ENCODE measurements around the gene CCDC159.
"Not testable (repeated sequence)": the region's sequence is repeated elsewhere in the genome, so short reads cannot be mapped to it uniquely, and the experiment has no call there.

CCDC159 gene

DNA sequence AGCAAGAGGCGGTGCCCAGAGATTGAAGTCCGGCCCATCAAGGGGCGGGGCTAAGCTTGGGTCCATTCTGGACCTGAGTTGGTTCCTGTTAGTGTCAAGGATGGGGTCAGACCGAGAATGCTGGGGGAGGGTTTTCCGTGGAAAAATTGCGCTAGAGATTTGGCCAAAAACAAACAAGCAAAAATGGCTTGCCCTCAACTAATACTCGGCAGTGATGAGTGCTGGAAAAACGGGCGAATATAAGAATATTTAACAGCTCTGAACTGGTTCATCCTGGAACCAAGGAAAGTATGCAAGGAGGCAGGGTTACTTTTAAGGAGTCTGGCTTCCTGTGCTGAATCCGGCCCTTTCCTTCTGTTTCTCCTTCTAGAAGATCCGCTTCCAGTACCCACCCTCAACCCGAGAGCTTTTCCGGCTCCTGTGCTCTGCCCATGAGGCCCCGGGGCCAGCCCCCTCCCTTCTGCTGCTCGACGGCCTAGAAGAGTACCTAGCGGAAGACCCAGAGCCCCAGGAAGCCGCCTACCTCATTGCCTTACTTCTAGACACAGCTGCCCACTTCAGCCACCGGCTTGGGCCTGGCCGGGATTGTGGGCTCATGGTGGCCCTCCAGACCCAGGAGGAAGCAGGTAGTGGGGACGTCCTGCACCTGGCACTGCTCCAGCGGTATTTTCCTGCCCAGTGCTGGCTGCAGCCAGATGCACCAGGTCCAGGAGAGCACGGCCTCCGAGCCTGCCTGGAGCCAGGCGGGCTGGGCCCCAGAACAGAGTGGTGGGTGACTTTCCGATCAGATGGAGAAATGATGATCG is 29.0 kb downstream of the CCDC159 start:
- peaks cover 7% of the 10 kb centered on the region for H3K4me1 ChIP-seq (ENCODE audit: control insufficient read depth, low read depth, low read length)
- H3K4me3 ChIP-seq (ENCODE audit: low read length), result peak overlapping the region; percentile 95
- no peaks in the 10 kb centered on the region for H3K36me3 ChIP-seq (ENCODE audit: control insufficient read depth, low read depth, low read length)
- H3K9me3 ChIP-seq (ENCODE audit: control insufficient read depth, low read depth, low read length), result no peaks in the 10 kb centered on the region
- no peaks in the 10 kb centered on the region for H3K27me3 ChIP-seq (ENCODE audit: control insufficient read depth, insufficient read depth, low read length)
- H3K9ac ChIP-seq (ENCODE audit: low read length), result peak overlapping the region; percentile 45
- H3K27ac ChIP-seq (ENCODE audit: low read length), result no peak overlapping the region

DNA sequence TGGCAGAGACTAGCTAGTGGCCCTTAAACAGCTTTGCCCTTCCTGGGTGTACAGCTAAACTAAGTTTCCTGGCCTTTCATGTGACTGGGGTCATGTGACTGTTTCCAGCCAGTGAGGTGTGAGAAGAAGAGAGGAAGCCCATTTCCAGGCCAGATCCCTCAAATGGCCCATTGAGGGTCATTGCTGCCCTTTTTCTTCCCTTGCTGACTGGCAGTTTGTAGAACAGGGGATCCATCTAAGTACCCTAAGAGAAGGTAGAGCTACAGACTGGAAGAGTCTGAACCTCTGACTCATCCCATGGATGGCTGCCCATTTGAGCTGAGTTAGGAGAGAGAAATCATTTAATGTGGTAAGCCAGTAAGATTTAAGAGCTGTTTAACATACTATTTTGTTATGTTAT is 30.9 kb downstream of the CCDC159 start:
- H3K4me1 ChIP-seq (ENCODE audit: control insufficient read depth, low read depth, low read length), result peaks cover 7% of the 10 kb centered on the region
- H3K9me3 ChIP-seq (ENCODE audit: control insufficient read depth, low read depth, low read length), result no peaks in the 10 kb centered on the region
- no peaks in the 10 kb centered on the region for H3K36me3 ChIP-seq (ENCODE audit: control insufficient read depth, low read depth, low read length)
- H3K27me3 ChIP-seq (ENCODE audit: control insufficient read depth, insufficient read depth, low read length), result peaks cover 5% of the 10 kb centered on the region
- H3K4me3 ChIP-seq (ENCODE audit: low read length), result no peak overlapping the region
- no peak overlapping the region for H3K9ac ChIP-seq (ENCODE audit: low read length)
- H3K27ac ChIP-seq (ENCODE audit: low read length), result no peak overlapping the region

DNA sequence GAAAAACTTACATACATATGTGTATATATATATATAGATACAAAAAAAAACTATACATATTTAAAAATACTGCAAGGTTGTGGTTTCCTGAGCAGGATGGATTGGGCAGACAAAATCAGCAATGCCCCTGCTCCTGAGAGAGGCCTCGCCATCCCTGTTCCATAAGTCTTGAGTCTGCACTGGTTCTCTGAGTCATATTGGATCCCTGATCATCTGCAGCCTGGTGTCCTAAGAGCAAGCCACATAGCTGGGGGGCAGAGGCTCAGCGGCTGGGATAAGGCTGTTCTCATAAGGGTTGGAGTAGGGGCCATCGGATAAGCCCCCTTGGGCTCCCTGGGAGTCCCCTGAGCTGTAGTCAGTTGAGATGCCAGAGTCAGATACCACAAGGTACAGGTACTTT is 31.4 kb downstream of the CCDC159 start:
- H3K4me3 ChIP-seq (ENCODE audit: low read length), result no peak overlapping the region
- H3K4me1 ChIP-seq (ENCODE audit: control insufficient read depth, low read depth, low read length), result peaks cover 7% of the 10 kb centered on the region
- peaks cover 10% of the 10 kb centered on the region for H3K27me3 ChIP-seq (ENCODE audit: control insufficient read depth, insufficient read depth, low read length)
- no peaks in the 10 kb centered on the region for H3K9me3 ChIP-seq (ENCODE audit: control insufficient read depth, low read depth, low read length)
- H3K36me3 ChIP-seq (ENCODE audit: control insufficient read depth, low read depth, low read length), result no peaks in the 10 kb centered on the region
- no peak overlapping the region for H3K9ac ChIP-seq (ENCODE audit: low read length)
- H3K27ac ChIP-seq (ENCODE audit: low read length), result no peak overlapping the region

DNA sequence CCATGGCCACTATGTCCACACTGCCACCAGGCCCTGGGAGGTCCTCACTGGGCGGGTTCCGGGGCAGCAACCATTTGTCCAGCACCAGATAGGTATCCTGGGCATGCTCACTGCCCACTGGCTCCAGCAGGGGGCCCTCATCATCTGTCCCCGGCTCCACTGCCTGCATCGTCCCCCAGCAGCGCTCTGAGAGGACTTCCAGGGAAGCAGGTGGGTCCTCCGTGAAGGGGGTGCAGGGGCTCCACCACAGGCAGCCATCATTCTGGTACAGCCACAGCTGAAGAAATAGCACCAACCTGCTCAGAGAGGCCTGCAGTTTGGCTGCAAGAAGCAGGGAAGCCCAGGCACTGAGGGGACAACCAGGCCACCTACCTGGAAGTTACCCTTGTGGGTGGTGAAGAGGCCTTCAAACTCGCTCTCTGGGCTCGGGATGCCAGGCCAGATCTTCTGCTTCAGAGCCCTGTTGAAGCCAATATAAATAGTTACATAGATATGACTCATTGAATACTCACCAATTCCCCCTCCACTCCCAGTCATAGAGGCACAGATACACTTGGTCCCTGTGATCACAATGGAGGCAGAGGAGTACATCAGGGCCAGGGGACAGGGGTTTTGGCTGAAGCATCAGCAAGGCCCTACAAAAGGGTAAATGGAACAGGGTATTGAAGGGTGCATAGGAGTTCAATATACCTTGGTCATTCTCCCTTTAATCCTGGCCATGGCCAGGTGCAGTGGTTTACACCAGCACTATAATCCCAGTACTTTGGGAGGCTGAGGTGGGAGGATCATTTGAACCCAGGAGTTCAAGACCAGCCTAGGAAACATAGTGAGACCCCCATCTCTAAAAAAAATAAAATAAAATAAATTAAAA is 32.2 kb downstream of the CCDC159 start:
- Histone ChIP-seq H3K27me3 (ENCODE audit: control insufficient read depth, insufficient read depth, low read length) (peaks cover 17% of the 10 kb centered on the region), H3K9me3 (ENCODE audit: control insufficient read depth, low read depth, low read length) (no peaks in the 10 kb centered on the region), H3K4me1 (ENCODE audit: control insufficient read depth, low read depth, low read length) (peaks cover 7% of the 10 kb centered on the region), H3K4me3 (ENCODE audit: low read length) (no peak overlapping the region), H3K27ac (ENCODE audit: low read length) (no peak overlapping the region), H3K9ac (ENCODE audit: low read length) (no peak overlapping the region), H3K36me3 (ENCODE audit: control insufficient read depth, low read depth, low read length) (no peaks in the 10 kb centered on the region)

DNA sequence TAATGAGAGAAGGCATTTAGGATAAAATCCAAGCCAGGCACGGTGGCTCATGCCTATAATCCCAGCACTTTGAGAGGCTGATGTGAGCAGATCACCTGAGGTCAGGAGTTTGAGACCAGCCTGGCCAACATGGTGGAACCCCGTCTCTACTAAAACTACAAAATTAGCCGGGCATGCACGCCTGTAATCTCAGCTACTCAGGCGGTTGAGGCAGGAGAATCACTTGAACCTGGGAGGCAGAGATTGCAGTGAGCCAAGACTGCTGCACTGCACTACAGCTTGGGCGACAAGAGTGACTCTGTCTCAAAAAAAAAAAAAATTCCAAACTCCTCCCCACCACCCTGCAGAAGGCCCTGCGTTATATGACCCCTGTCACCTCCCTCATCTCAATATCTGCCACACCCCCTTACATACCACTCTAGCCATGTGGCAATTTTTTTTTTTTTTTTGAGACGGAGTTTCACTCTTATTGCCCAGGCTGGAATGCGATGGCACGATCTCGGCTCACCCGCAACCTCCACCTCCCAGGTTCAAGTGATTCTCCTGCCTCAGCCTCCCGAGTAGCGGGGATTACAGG is 33.0 kb downstream of the CCDC159 start:
- H3K9me3 ChIP-seq (ENCODE audit: control insufficient read depth, low read depth, low read length); H3K27ac ChIP-seq (ENCODE audit: low read length); H3K4me1 ChIP-seq (ENCODE audit: control insufficient read depth, low read depth, low read length); H3K9ac ChIP-seq (ENCODE audit: low read length); H3K4me3 ChIP-seq (ENCODE audit: low read length); H3K36me3 ChIP-seq (ENCODE audit: control insufficient read depth, low read depth, low read length): not testable (repeated sequence)
- peaks cover 21% of the 10 kb centered on the region for H3K27me3 ChIP-seq (ENCODE audit: control insufficient read depth, insufficient read depth, low read length)

DNA sequence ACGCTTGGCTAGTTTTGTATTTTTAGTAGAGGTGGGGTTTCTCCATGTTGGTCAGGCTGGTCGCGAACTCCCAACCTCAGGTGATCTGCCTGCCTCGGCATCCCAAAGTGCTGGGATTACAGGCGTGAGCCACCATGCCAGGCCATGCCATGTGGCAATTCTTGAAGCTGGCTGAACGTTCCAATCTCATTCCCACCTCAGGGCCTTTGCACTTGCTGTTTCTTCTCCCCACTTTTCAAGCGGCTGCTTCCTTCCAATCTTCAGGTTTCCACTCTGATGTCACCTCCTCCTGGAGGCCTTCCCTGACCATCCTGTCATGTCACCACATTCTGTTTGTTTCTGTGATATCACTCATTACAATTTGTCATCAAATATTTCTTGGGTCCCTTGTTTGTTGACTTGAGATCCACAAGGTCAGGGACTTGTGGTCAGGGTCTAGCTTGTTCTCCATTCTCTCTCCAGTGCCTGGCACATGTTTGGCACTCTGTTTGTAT is 33.6 kb downstream of the CCDC159 start:
- Histone ChIP-seq H3K27ac (ENCODE audit: low read length) (no peak overlapping the region), H3K4me1 (ENCODE audit: control insufficient read depth, low read depth, low read length) (peaks cover 3% of the 10 kb centered on the region), H3K9ac (ENCODE audit: low read length) (no peak overlapping the region), H3K4me3 (ENCODE audit: low read length) (peak overlapping the region; percentile 77), H3K9me3 (ENCODE audit: control insufficient read depth, low read depth, low read length) (no peaks in the 10 kb centered on the region), H3K27me3 (ENCODE audit: control insufficient read depth, insufficient read depth, low read length) (peaks cover 21% of the 10 kb centered on the region), H3K36me3 (ENCODE audit: control insufficient read depth, low read depth, low read length) (no peaks in the 10 kb centered on the region)

DNA sequence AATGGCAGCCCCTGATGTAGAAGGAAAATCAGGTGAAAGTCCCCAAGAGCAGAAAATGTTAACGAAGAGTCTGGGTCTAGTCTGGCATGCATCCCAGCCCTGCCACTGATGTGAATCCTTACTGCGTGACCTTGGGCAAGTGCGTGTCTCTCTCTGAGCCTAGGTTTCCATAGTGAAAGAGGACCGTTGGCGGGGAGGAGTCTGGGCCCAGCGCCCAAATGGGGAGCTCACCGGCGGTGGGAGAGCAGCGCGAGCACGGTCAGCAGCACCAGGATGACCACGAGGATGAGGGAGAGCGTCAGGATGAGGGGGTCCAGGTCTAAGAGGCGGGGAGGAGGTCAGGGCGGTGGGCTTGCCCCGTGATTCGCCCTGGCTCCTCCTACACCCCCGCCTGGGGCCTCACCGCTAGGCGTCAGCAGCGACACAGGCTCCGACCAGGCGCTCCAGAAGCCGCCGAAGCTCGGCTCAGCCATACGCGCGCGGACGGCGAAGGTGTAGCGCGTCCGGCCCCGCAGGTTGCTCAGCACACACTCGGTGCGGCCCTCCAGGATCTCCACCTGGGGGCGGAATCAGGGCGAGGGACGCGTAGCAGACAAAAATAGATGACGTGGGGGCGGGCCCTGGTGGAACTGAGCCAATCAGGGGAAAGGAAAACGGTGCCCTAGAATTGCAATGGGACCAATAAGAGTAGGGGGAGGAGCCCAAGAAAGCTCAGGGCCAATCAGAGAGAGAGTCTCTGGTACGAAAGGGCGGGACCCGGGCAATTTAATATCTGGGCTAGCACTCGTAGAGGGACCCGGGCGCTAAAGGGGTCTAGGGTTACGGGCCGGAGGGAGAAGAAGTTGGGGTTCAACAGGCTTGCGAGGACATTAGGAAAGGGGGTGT is 34.6 kb downstream of the CCDC159 start:
- Histone ChIP-seq H3K9me3 (ENCODE audit: control insufficient read depth, low read depth, low read length) (no peaks in the 10 kb centered on the region), H3K9ac (ENCODE audit: low read length) (peak overlapping the region; percentile 67), H3K27ac (ENCODE audit: low read length) (no peak overlapping the region), H3K36me3 (ENCODE audit: control insufficient read depth, low read depth, low read length) (no peaks in the 10 kb centered on the region), H3K27me3 (ENCODE audit: control insufficient read depth, insufficient read depth, low read length) (peaks cover 21% of the 10 kb centered on the region), H3K4me3 (ENCODE audit: low read length) (peak overlapping the region; percentile 77), H3K4me1 (ENCODE audit: control insufficient read depth, low read depth, low read length) (peaks cover 3% of the 10 kb centered on the region)

DNA sequence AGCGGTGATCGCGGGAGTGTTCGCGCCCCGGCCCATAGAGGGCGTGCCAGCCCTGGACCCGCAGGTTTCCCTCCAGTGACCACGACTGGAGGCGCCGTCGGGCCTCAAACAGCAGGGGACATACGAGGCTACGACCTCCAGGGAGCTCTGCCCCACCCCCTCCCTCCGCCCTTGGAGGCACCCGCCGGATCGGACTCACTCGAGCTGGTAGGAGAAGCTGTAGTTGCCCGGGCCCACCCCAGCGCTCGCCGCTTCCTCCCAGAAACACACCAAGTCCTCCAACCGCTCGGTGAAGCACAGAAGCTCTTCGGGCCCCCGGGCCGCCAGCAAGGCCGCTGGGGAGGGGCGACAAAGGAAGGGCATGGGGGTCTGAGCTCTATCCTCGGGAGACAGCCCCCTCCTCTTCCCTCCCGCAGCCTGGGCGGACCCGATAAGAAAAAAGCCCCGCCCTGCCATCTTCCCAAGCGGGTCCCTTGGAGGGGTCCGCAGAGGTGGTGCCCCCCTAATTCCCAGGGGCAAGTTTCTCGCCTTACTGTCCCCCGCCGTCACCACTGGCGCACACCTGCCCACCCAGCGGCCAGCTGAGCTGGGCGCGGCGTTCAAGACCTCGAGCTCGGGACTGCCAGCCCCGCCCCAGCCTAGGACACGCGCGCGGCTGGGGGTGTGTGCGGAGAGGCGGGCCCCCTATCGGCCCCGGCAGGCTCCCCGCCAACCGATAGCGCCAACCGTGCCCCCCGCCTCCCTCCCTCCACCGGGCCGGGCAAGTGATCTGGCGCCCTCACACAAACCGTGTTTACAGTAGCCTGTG is 36.8 kb downstream of the CCDC159 start:
- peaks cover 21% of the 10 kb centered on the region for H3K27me3 ChIP-seq (ENCODE audit: control insufficient read depth, insufficient read depth, low read length)
- peaks cover 3% of the 10 kb centered on the region for H3K4me1 ChIP-seq (ENCODE audit: control insufficient read depth, low read depth, low read length)
- no peaks in the 10 kb centered on the region for H3K9me3 ChIP-seq (ENCODE audit: control insufficient read depth, low read depth, low read length)
- no peak overlapping the region for H3K9ac ChIP-seq (ENCODE audit: low read length)
- H3K27ac ChIP-seq (ENCODE audit: low read length), result no peak overlapping the region
- peak overlapping the region; percentile 63 for H3K4me3 ChIP-seq (ENCODE audit: low read length)
- H3K36me3 ChIP-seq (ENCODE audit: control insufficient read depth, low read depth, low read length), result no peaks in the 10 kb centered on the region

DNA sequence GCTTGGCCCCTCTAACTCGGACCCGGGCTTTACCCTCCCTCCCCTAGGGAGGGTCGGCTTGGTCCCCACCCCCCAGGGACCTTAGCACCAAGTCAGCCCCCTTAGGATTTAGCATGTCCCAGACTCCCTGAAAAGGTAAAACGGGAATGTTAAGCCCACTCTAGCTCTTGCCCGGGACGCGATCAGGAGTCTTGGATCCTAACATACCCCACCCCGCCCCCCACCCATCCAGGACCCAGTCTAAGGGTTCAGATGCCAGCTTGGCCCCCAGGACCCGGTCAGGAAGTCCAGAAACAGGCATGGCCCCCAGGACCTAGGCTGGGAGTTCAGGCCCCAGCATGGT is 37.4 kb downstream of the CCDC159 start:
- Histone ChIP-seq H3K4me3 (ENCODE audit: low read length) (peak overlapping the region; percentile 63), H3K36me3 (ENCODE audit: control insufficient read depth, low read depth, low read length) (no peaks in the 10 kb centered on the region), H3K9me3 (ENCODE audit: control insufficient read depth, low read depth, low read length) (no peaks in the 10 kb centered on the region), H3K9ac (ENCODE audit: low read length) (no peak overlapping the region), H3K4me1 (ENCODE audit: control insufficient read depth, low read depth, low read length) (peaks cover 3% of the 10 kb centered on the region), H3K27me3 (ENCODE audit: control insufficient read depth, insufficient read depth, low read length) (peaks cover 21% of the 10 kb centered on the region), H3K27ac (ENCODE audit: low read length) (no peak overlapping the region)

DNA sequence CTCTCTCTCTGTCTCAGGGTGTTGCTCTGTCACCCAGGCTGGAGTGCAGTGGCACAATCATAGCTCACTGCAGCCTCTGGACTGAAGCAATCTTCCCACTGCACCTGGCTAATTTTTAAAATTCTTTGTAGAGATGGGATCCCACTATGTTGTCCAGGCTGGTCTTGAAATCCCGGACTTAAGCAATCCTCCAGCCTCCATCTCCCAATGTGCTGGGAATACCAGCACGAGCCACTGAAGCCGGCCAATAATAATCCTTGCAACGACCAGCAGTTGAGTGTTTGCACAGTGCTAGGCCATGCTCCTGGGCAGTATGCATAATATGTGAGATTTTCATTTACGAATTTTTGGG is 38.4 kb downstream of the CCDC159 start:
- Histone ChIP-seq H3K36me3 (ENCODE audit: control insufficient read depth, low read depth, low read length) (no peaks in the 10 kb centered on the region), H3K27me3 (ENCODE audit: control insufficient read depth, insufficient read depth, low read length) (peaks cover 21% of the 10 kb centered on the region), H3K4me1 (ENCODE audit: control insufficient read depth, low read depth, low read length) (peaks cover 3% of the 10 kb centered on the region), H3K9me3 (ENCODE audit: control insufficient read depth, low read depth, low read length) (no peaks in the 10 kb centered on the region), H3K9ac (ENCODE audit: low read length) (no peak overlapping the region), H3K4me3 (ENCODE audit: low read length) (no peak overlapping the region), H3K27ac (ENCODE audit: low read length) (no peak overlapping the region)
